Neuronal stem cell (in vitro differentiated cells): ENCODE measurements around the gene MAMLD1.

ENCODE experiments used
- DNase-seq: peaks from one replicate; pipeline ENCODE4 v3.0.0-alpha.2; 2013; ENCODE audit warnings: low spot score
- H2AFZ ChIP-seq: one replicate; pipeline ENCODE4 v1.6.1; 2013; ENCODE audit warnings: mild to moderate bottlenecking, low read length, inconsistent platforms
- H2AK5ac ChIP-seq: 2 replicates; pipeline ENCODE4 v1.6.1; 2013; ENCODE audit warnings: low read depth, mild to moderate bottlenecking, inconsistent platforms, low read length, moderate library complexity, mixed read lengths
- H2BK120ac ChIP-seq: 2 replicates; pipeline ENCODE4 v1.6.1; 2013; ENCODE audit warnings: low read depth, mild to moderate bottlenecking, inconsistent platforms, low read length, moderate library complexity, mixed read lengths
- H2BK12ac ChIP-seq: one replicate; pipeline ENCODE4 v1.6.1; 2013; ENCODE audit warnings: low read length, inconsistent platforms
- H2BK15ac ChIP-seq: 2 replicates; pipeline ENCODE4 v1.6.1; 2013; ENCODE audit warnings: mild to moderate bottlenecking, low read length, inconsistent platforms, mixed read lengths
- H2BK5ac ChIP-seq: one replicate; pipeline ENCODE4 v1.6.1; 2013; ENCODE audit warnings: inconsistent platforms, mild to moderate bottlenecking, low read length, moderate library complexity
- H3K14ac ChIP-seq: one replicate; pipeline ENCODE4 v1.6.1; 2013; ENCODE audit warnings: low read length, inconsistent platforms
- H3K18ac ChIP-seq: 2 replicates; pipeline ENCODE4 v1.6.1; 2013; ENCODE audit warnings: low read length, inconsistent platforms
- H3K23ac ChIP-seq: 2 replicates; pipeline ENCODE4 v1.6.1; 2013; ENCODE audit warnings: low read depth, mild to moderate bottlenecking, mixed read lengths, low read length, inconsistent platforms; ENCODE audit not compliant: poor library complexity
- H3K27ac ChIP-seq: replicated peaks from 3 replicates; pipeline ENCODE4 v1.5.1; 2013; ENCODE audit warnings: low read length, inconsistent platforms
- H3K27me3 ChIP-seq, 3 experiments: 2 replicates each; pipeline ENCODE4 v1.6.1; 2013; ENCODE audit warnings: low read length in 3 of 3, mild to moderate bottlenecking in 2 of 3, inconsistent platforms in 1 of 3, low read depth in 1 of 3, mixed read lengths in 1 of 3, moderate library complexity in 1 of 3; ENCODE audit not compliant: control insufficient read depth in 3 of 3, insufficient read depth in 3 of 3
- H3K36me3 ChIP-seq, 2 donors: replicated peaks in 1 of 2; 2 replicates each; pipeline ENCODE4 v1.6.1; 2013; ENCODE audit warnings: low read length in 2 of 2; ENCODE audit not compliant: control insufficient read depth in 2 of 2, insufficient read depth in 2 of 2
- H3K4ac ChIP-seq: 2 replicates; pipeline ENCODE4 v1.6.1; 2013; ENCODE audit warnings: inconsistent platforms, mild to moderate bottlenecking, low read length, moderate library complexity
- H3K4me1 ChIP-seq, 2 donors: 1 replicate in 1 of 2; 2 replicates in 1 of 2; pipeline ENCODE4 v1.6.1; 2013; ENCODE audit warnings: low read length in 2 of 2, low read depth in 1 of 2; ENCODE audit not compliant: control insufficient read depth in 2 of 2, insufficient read depth in 1 of 2
- H3K4me2 ChIP-seq: one replicate; pipeline ENCODE4 v1.6.1; 2013; ENCODE audit warnings: mild to moderate bottlenecking, low read length, inconsistent platforms; ENCODE audit not compliant: insufficient read depth, poor library complexity, severe bottlenecking
- H3K4me3 ChIP-seq, 2 donors: 2 replicates each; pipeline ENCODE4 v1.5.1; 2013; ENCODE audit warnings: low read length in 2 of 2, mild to moderate bottlenecking in 2 of 2, inconsistent platforms in 1 of 2, moderate library complexity in 1 of 2
- H3K79me1 ChIP-seq: one replicate; pipeline ENCODE4 v1.6.1; 2013; ENCODE audit warnings: low read depth, mild to moderate bottlenecking, inconsistent platforms, low read length, moderate library complexity
- H3K9ac ChIP-seq: one replicate; pipeline ENCODE4 v1.6.1; 2013; ENCODE audit warnings: mild to moderate bottlenecking, low read depth, low read length, inconsistent platforms; ENCODE audit not compliant: poor library complexity
- H3K9me3 ChIP-seq, 2 donors: replicated peaks in 1 of 2; 2 replicates each; pipeline versions ENCODE3 to v1.6.1; 2013; ENCODE audit warnings: low read length in 2 of 2, mild to moderate bottlenecking in 2 of 2, inconsistent platforms in 1 of 2, low read depth in 1 of 2, mixed read lengths in 1 of 2, moderate library complexity in 1 of 2; ENCODE audit not compliant: control insufficient read depth in 2 of 2, insufficient read depth in 1 of 2
- H4K8ac ChIP-seq: one replicate; pipeline ENCODE4 v1.6.1; 2013; ENCODE audit warnings: low read depth, mild to moderate bottlenecking, inconsistent platforms, low read length, moderate library complexity
- H4K91ac ChIP-seq: one replicate; pipeline ENCODE4 v1.6.1; 2013; ENCODE audit warnings: low read length, low read depth, mild to moderate bottlenecking, inconsistent platforms; ENCODE audit not compliant: poor library complexity
- WGBS, 2 donors: extraction: QIAGEN DNeasy Blood & Tissue Kit; methylation state at CpG; one replicate each; pipeline ENCODE4 v1.1.7; 2013; ENCODE audit warnings: missing lambda C conversion rate in 2 of 2, mixed read lengths in 1 of 2; ENCODE audit not compliant: insufficient read length in 2 of 2, insufficient replicate concordance in 1 of 2; ENCODE audit errors: extremely low coverage in 2 of 2; 5-methylcytosine and 5-hydroxymethylcytosine counted together

The MAMLD1 gene

GRCh38 chrX:150477371-150477770 lies 114.3 kb downstream of the MAMLD1 start:
- Histone ChIP-seq H3K4me1 (no peaks in the 10 kb centered on the region), H2AFZ (no peak overlapping the region), H2BK5ac (no peak overlapping the region), H2AK5ac (no peak overlapping the region), H3K23ac (no peak overlapping the region), H3K79me1 (no peaks in the 10 kb centered on the region), H3K4me3 (no peak overlapping the region), H3K9me3 (no peaks in the 10 kb centered on the region), H3K27me3 (peaks cover 0 to 15% (median 0%) of the 10 kb centered on the region in 3 experiments), H3K18ac (no peak overlapping the region), H3K27ac (no peak overlapping the region), H3K4ac (no peak overlapping the region), H3K14ac (no peak overlapping the region), H4K91ac (no peak overlapping the region), H2BK12ac (no peak overlapping the region), H3K36me3 (no peaks in the 10 kb centered on the region), H2BK120ac (no peak overlapping the region), H3K9ac (no peak overlapping the region), H4K8ac (no peak overlapping the region), H2BK15ac (no peak overlapping the region), H3K4me2 (no peak overlapping the region)
- WGBS, 2 donors = no CpG with 5 or more reads among the region's 10 CpGs
- no peak for DNase-seq

- Histone ChIP-seq H4K8ac (no peak overlapping the region), H3K23ac (no peak overlapping the region), H2BK5ac (no peak overlapping the region), H3K4me3 (no peak overlapping the region), H2BK15ac (no peak overlapping the region), H3K27ac (no peak overlapping the region), H3K9ac (no peak overlapping the region), H3K18ac (no peak overlapping the region), H3K36me3 (no peaks in the 10 kb centered on the region), H2BK120ac (no peak overlapping the region), H3K4ac (no peak overlapping the region), H2AK5ac (no peak overlapping the region), H3K14ac (no peak overlapping the region), H3K4me1 (no peaks in the 10 kb centered on the region), H3K27me3 (peaks cover 0 to 15% (median 0%) of the 10 kb centered on the region in 3 experiments), H4K91ac (no peak overlapping the region), H3K4me2 (no peak overlapping the region), H2AFZ (no peak overlapping the region), H3K9me3 (no peaks in the 10 kb centered on the region), H2BK12ac (no peak overlapping the region), H3K79me1 (no peaks in the 10 kb centered on the region)
- no CpG with 5 or more reads among the region's 13 CpGs for WGBS, 2 donors
- DNase-seq = no peak
Measured at GRCh38 chrX:150478496-150479492, 115.7 kb downstream of the MAMLD1 start.

GRCh38 chrX:150482537-150483206 lies 119.6 kb downstream of the MAMLD1 start:
- Histone ChIP-seq H2BK120ac (no peak overlapping the region), H3K79me1 (no peaks in the 10 kb centered on the region), H3K4me1 (no peaks in the 10 kb centered on the region), H3K27me3 (peaks cover 0 to 8% (median 0%) of the 10 kb centered on the region in 3 experiments), H4K8ac (no peak overlapping the region), H3K4me2 (no peak overlapping the region), H2BK15ac (no peak overlapping the region), H3K18ac (no peak overlapping the region), H2BK5ac (no peak overlapping the region), H3K9me3 (no peaks in the 10 kb centered on the region), H3K4ac (no peak overlapping the region), H2BK12ac (no peak overlapping the region), H3K23ac (no peak overlapping the region), H3K14ac (no peak overlapping the region), H3K36me3 (no peaks in the 10 kb centered on the region), H3K9ac (no peak overlapping the region), H3K27ac (no peak overlapping the region), H3K4me3 (no peak overlapping the region), H2AFZ (no peak overlapping the region), H4K91ac (no peak overlapping the region), H2AK5ac (no peak overlapping the region)
- WGBS, 2 donors = no CpG with 5 or more reads among the region's 6 CpGs
- DNase-seq = no peak

GRCh38 chrX:150483356-150483985 lies 120.4 kb downstream of the MAMLD1 start:
- H3K14ac ChIP-seq = no peak overlapping the region
- H2AFZ ChIP-seq = no peak overlapping the region
- H3K4me2 ChIP-seq = no peak overlapping the region
- no peak overlapping the region for H2AK5ac ChIP-seq
- no peak overlapping the region for H3K9ac ChIP-seq
- H2BK12ac ChIP-seq = no peak overlapping the region
- no peaks in the 10 kb centered on the region for H3K9me3 ChIP-seq
- no peak overlapping the region for H3K27ac ChIP-seq
- DNase-seq = no peak
- H3K4me3 ChIP-seq = no peak overlapping the region
- H3K4ac ChIP-seq = no peak overlapping the region
- H3K23ac ChIP-seq = no peak overlapping the region
- H3K27me3 ChIP-seq = peaks cover 0 to 7% (median 0%) of the 10 kb centered on the region in 3 experiments
- H3K4me1 ChIP-seq = no peaks in the 10 kb centered on the region
- no peak overlapping the region for H4K91ac ChIP-seq
- no peaks in the 10 kb centered on the region for H3K79me1 ChIP-seq
- no CpG with 5 or more reads among the region's 8 CpGs for WGBS, 2 donors
- H2BK15ac ChIP-seq = no peak overlapping the region
- no peak overlapping the region for H2BK120ac ChIP-seq
- H2BK5ac ChIP-seq = no peak overlapping the region
- H4K8ac ChIP-seq = no peak overlapping the region
- no peaks in the 10 kb centered on the region for H3K36me3 ChIP-seq
- no peak overlapping the region for H3K18ac ChIP-seq
